Activated CD8-positive, alpha-beta T cell treated with anti-CD3 and anti-CD28 coated beads, Interleukin-2, amount 10 ng/mL, durations not matched to agents 7 days and 5 days (primary cell): Measurements from ENCODE around the gene WDFY4. TPM values are rescaled to one million over a fixed set of nuclear protein-coding genes. Genes with fewer than 3 reads are reported as not detected.

Experiments
- ATAC-seq: fragments of 150-1000 bp; cut with Tn5 transposase; one replicate; pipeline ENCODE4 v1.10.0; 2021; ENCODE audit warnings: moderate library complexity
- CTCF ChIA-PET: fragments of 350-600 bp; sonication (Branson Sonifier 250); formaldehyde crosslinking; loops from one replicate; lab custom pipeline; 2021; ENCODE audit warnings: antibody characterized with exemption; lab: Charles Lee
- POLR2A ChIA-PET: fragments of 350-600 bp; sonication (Branson Sonifier 250); formaldehyde crosslinking; loops from one replicate; lab custom pipeline; 2021; ENCODE audit warnings: antibody characterized with exemption; lab: Charles Lee
- DNase-seq: peaks from one replicate; pipeline ENCODE4 v3.0.0-alpha.2; 2020
- H3K27ac Mint-ChIP-seq: one replicate; pipeline ENCODE4 v1.8.0; 2021; ENCODE audit warnings: mild to moderate bottlenecking, mixed read lengths
- H3K27me3 Mint-ChIP-seq: one replicate; pipeline ENCODE4 v1.8.0; 2021; ENCODE audit warnings: low read depth, mixed read lengths
- H3K36me3 Mint-ChIP-seq: one replicate; pipeline ENCODE4 v1.8.0; 2021; ENCODE audit warnings: low read depth, mixed read lengths
- H3K4me1 Mint-ChIP-seq: one replicate; pipeline ENCODE4 v1.8.0; 2021; ENCODE audit warnings: low read depth, mixed read lengths
- H3K4me3 Mint-ChIP-seq: one replicate; pipeline ENCODE4 v1.8.0; 2021; ENCODE audit warnings: mild to moderate bottlenecking, mixed read lengths
- H3K9me3 Mint-ChIP-seq: one replicate; pipeline ENCODE4 v1.8.0; 2022; ENCODE audit warnings: mixed read lengths; ENCODE audit not compliant: insufficient read depth
- total RNA-seq, 2 experiments: library from RNA; stranded (reverse); gene quantifications; one replicate each; pipeline ENCODE4 v1.2.3, GENCODE V29; 2021

The WDFY4 gene
- total RNA-seq, 2 experiments from 2014 or later, result 0.16 to 0.37 TPM

- H3K4me1 Mint-ChIP-seq, result no peaks in the 10 kb centered on the region
- no peak for ATAC-seq
- no peaks in the 10 kb centered on the region for H3K36me3 Mint-ChIP-seq
- no peak for DNase-seq
- ChIA-PET POLR2A (no interaction called here), CTCF (no interaction called here)
- peaks cover 4% of the 10 kb centered on the region for H3K27me3 Mint-ChIP-seq
- H3K27ac Mint-ChIP-seq, result no peak overlapping the region
- H3K4me3 Mint-ChIP-seq, result no peak overlapping the region
- no peaks in the 10 kb centered on the region for H3K9me3 Mint-ChIP-seq
Measured at GRCh38 chr10:49008091-49008490, 323.4 kb downstream of the WDFY4 start.

- no peak overlapping the region for H3K27ac Mint-ChIP-seq
- H3K36me3 Mint-ChIP-seq, result no peaks in the 10 kb centered on the region
- no peak overlapping the region for H3K4me3 Mint-ChIP-seq
- H3K9me3 Mint-ChIP-seq, result no peaks in the 10 kb centered on the region
- no peak for DNase-seq
- ChIA-PET POLR2A (no interaction called here), CTCF (no interaction called here)
- ATAC-seq, result no peak
- H3K4me1 Mint-ChIP-seq, result no peaks in the 10 kb centered on the region
- H3K27me3 Mint-ChIP-seq, result peaks cover 4% of the 10 kb centered on the region
Measured at GRCh38 chr10:49008505-49009198, 324.0 kb downstream of the WDFY4 start.

- ChIA-PET CTCF (no interaction called here), POLR2A (no interaction called here)
- H3K4me1 Mint-ChIP-seq, result no peaks in the 10 kb centered on the region
- ATAC-seq (no peak), DNase-seq (no peak)
- H3K27ac Mint-ChIP-seq, result no peak overlapping the region
- H3K27me3 Mint-ChIP-seq, result peaks cover 4% of the 10 kb centered on the region
- H3K36me3 Mint-ChIP-seq, result no peaks in the 10 kb centered on the region
- no peak overlapping the region for H3K4me3 Mint-ChIP-seq
- no peaks in the 10 kb centered on the region for H3K9me3 Mint-ChIP-seq
Measured at GRCh38 chr10:49009199-49009979, 324.7 kb downstream of the WDFY4 start.

GRCh38 chr10:49010295-49010694 lies 325.6 kb downstream of the WDFY4 start:
- ATAC-seq (no peak), DNase-seq (no peak)
- Mint-ChIP-seq H3K27ac (no peak overlapping the region), H3K4me1 (no peaks in the 10 kb centered on the region), H3K36me3 (no peaks in the 10 kb centered on the region), H3K4me3 (no peak overlapping the region), H3K9me3 (no peaks in the 10 kb centered on the region), H3K27me3 (peaks cover 4% of the 10 kb centered on the region)
- POLR2A ChIA-PET, result no interaction called here
- CTCF ChIA-PET, result no interaction called here

- ATAC-seq (no peak), DNase-seq (no peak)
- H3K36me3 Mint-ChIP-seq, result no peaks in the 10 kb centered on the region
- H3K27me3 Mint-ChIP-seq, result peaks cover 4% of the 10 kb centered on the region
- ChIA-PET POLR2A (no interaction called here), CTCF (no interaction called here)
- no peaks in the 10 kb centered on the region for H3K9me3 Mint-ChIP-seq
- H3K4me3 Mint-ChIP-seq, result no peak overlapping the region
- no peak overlapping the region for H3K27ac Mint-ChIP-seq
- no peaks in the 10 kb centered on the region for H3K4me1 Mint-ChIP-seq
Measured at GRCh38 chr10:49010865-49011264, 326.2 kb downstream of the WDFY4 start.

GRCh38 chr10:49011756-49012155 lies 327.1 kb downstream of the WDFY4 start:
- CTCF ChIA-PET, result no interaction called here
- POLR2A ChIA-PET, result no interaction called here
- H3K36me3 Mint-ChIP-seq, result no peaks in the 10 kb centered on the region

GRCh38 chr10:49012603-49013002 lies 327.9 kb downstream of the WDFY4 start:
- no peak for DNase-seq
- ChIA-PET POLR2A (no interaction called here), CTCF (no interaction called here)
- no peaks in the 10 kb centered on the region for H3K27me3 Mint-ChIP-seq
- no peak for ATAC-seq
- no peaks in the 10 kb centered on the region for H3K4me1 Mint-ChIP-seq
- no peaks in the 10 kb centered on the region for H3K36me3 Mint-ChIP-seq
- no peak overlapping the region for H3K4me3 Mint-ChIP-seq
- H3K27ac Mint-ChIP-seq, result no peak overlapping the region
- H3K9me3 Mint-ChIP-seq, result no peaks in the 10 kb centered on the region

More at GRCh38 chr10:49011756-49012155, 327.1 kb downstream of the WDFY4 start:
- Mint-ChIP-seq H3K27ac (no peak overlapping the region), H3K4me1 (no peaks in the 10 kb centered on the region), H3K27me3 (peaks cover 4% of the 10 kb centered on the region), H3K9me3 (no peaks in the 10 kb centered on the region), H3K4me3 (no peak overlapping the region)
- DNase-seq (no peak), ATAC-seq (no peak)

GRCh38 chr10:49015700-49016099 lies 331.0 kb downstream of the WDFY4 start:
- ATAC-seq, result no peak
- POLR2A ChIA-PET, result no interaction called here
- Mint-ChIP-seq H3K27me3 (no peaks in the 10 kb centered on the region), H3K4me3 (no peak overlapping the region), H3K4me1 (no peaks in the 10 kb centered on the region), H3K36me3 (no peaks in the 10 kb centered on the region), H3K9me3 (no peaks in the 10 kb centered on the region), H3K27ac (no peak overlapping the region)
- CTCF ChIA-PET, result no interaction called here
- DNase-seq, result no peak

GRCh38 chr10:49021685-49022084 lies 337.0 kb downstream of the WDFY4 start:
- POLR2A ChIA-PET, result no interaction called here
- H3K4me1 Mint-ChIP-seq, result no peaks in the 10 kb centered on the region
- CTCF ChIA-PET, result no interaction called here
- no peak overlapping the region for H3K27ac Mint-ChIP-seq
- no peaks in the 10 kb centered on the region for H3K9me3 Mint-ChIP-seq
- no peaks in the 10 kb centered on the region for H3K36me3 Mint-ChIP-seq
- peaks cover 5% of the 10 kb centered on the region for H3K27me3 Mint-ChIP-seq
- DNase-seq (no peak), ATAC-seq (no peak)
- H3K4me3 Mint-ChIP-seq, result no peak overlapping the region

GRCh38 chr10:49023071-49023470 lies 338.4 kb downstream of the WDFY4 start:
- DNase-seq (no peak), ATAC-seq (no peak)
- Mint-ChIP-seq H3K36me3 (no peaks in the 10 kb centered on the region), H3K4me1 (no peaks in the 10 kb centered on the region), H3K27ac (no peak overlapping the region), H3K27me3 (peaks cover 8% of the 10 kb centered on the region), H3K4me3 (no peak overlapping the region), H3K9me3 (no peaks in the 10 kb centered on the region)
- ChIA-PET CTCF (no interaction called here), POLR2A (no interaction called here)

- Mint-ChIP-seq H3K27ac (no peak overlapping the region), H3K36me3 (no peaks in the 10 kb centered on the region)
- no peak for ATAC-seq
Measured at GRCh38 chr10:49023752-49024151, 339.1 kb downstream of the WDFY4 start.

GRCh38 chr10:49024484-49024883 lies 339.8 kb downstream of the WDFY4 start:
- H3K4me1 Mint-ChIP-seq, result no peaks in the 10 kb centered on the region
- H3K36me3 Mint-ChIP-seq, result no peaks in the 10 kb centered on the region
- H3K27me3 Mint-ChIP-seq, result peaks cover 13% of the 10 kb centered on the region
- H3K4me3 Mint-ChIP-seq, result no peak overlapping the region
- ChIA-PET POLR2A (no interaction called here), CTCF (no interaction called here)
- ATAC-seq, result no peak
- H3K27ac Mint-ChIP-seq, result no peak overlapping the region
- H3K9me3 Mint-ChIP-seq, result no peaks in the 10 kb centered on the region
- DNase-seq, result no peak

More at GRCh38 chr10:49023752-49024151, 339.1 kb downstream of the WDFY4 start:
- peaks cover 11% of the 10 kb centered on the region for H3K27me3 Mint-ChIP-seq
- H3K4me1 Mint-ChIP-seq, result no peaks in the 10 kb centered on the region
- no peak overlapping the region for H3K4me3 Mint-ChIP-seq
- CTCF ChIA-PET, result no interaction called here
- POLR2A ChIA-PET, result no interaction called here
- no peaks in the 10 kb centered on the region for H3K9me3 Mint-ChIP-seq
- DNase-seq, result no peak
